ENCODE measurements around the gene MZT2A.
"Not testable (repeated sequence)": the region's sequence is repeated elsewhere in the genome, so short reads cannot be mapped to it uniquely, and the experiment has no call there.

The MZT2A gene

DNA sequence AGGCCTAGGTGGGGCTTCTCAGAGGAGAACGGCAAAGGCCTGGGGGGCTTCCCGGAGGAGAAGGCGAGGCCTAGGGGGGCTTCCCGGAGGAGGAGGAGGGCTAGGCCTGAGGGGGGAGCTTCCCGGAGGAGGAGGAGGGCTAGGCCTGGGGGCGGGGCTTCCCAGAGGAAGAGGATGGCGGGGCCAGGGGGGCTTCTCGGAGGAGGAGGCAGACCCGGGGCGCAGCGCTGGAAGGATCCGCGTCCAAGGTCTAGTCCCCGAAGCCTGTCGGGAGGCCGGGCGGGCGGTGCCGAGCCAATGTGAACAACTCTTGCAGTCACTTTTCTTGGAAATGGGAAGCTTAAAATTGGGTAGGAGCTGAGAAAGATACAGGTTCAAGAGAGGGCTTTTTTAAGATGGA is 46.3 kb downstream of the MZT2A start:
- no peak for DNase-seq

DNA sequence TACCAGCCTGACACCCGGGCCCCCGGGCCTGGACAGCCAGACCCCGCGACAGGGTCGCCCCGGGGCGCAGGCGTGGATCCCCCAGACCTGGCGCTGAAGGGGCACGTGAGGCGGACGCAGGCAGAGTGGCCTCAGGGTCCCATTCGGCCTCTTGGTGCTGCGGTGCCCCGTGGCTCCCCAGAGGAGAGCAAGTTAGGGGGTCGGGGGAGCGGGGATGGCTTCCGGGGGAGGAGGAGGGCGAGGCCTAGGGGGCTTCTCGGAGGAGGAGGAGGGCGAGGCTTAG is 46.7 kb downstream of the MZT2A start:
- not testable (repeated sequence) for DNase-seq

DNA sequence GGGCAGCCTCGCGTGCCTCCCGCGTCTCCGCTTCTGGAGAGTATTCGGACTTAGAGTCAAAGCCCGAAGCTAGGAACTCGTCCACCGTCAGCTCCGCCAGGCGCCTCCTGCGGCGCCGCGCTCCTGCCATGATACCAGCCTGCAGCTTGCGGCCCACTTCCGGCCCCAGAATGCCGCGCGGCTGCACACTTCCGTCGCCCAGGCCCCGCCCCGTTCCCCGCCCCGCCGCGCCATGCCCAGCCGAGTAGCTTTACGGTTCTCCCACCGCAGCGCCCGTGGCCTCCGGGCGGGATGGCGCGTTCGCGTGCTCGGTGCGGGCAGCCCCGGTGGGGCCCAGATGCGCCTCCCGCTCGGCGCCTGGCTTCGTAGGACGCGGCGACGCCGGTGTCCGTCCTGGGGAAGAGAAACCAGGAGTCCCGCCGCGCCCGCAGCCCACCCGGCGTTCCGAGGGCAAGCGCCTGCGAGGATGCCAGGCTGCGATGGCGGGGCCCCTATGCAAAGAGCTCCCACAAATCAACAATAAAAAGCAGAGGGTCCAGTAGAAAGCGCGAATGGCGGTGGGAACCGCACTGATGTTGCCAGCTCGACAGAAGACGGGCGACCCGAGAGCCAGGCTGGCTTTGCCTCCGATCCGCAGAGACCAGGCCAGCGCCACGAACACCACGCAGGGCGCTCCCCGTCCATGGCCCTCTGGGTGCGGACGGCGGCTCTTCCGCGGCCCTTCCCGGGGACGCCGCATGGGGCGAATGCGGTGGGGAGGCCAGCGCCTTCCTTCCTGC is 47.3 kb downstream of the MZT2A start:
- DNase-seq: not testable (repeated sequence)

DNA sequence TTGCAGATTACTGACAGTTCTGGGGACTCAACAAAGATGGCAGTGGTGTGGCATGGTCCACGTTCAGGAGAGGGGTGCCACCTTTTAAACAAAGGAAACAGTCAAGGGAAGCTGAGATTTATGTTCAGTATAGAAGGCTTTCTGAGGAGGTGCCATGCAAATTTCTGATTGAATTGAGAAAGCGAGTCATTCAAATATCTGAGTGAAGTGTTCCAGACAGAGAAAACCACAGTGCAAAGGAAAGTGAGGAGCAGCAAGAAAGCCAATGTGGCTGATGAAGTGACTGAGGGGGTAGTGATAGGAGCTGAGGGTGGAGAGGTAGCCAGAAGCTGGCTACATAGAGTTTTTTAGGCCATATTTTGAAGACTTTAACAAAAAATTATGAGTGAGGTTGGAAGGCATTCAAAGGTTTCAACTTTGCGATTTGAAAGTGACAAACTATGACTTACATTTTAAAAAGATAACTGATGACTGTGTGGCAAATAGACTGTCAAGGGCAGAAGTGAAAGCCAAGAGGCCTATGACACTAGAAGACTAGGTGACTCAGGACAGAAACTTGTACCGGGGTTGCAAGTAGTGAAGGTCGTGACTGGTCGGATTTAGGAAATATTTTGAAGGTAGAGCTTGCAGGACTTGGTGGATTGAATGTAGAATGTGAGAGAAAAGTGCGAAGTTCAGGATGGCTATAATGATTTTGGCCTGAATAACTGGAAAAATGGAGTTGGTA is 51.3 kb downstream of the MZT2A start:
- DNase-seq: not testable (repeated sequence)
